Activated naive CD8-positive, alpha-beta T cell (primary cell): Measurements from ENCODE around the gene IL17RA.
A peak's percentile ranks its signal among the peaks of the same experiment; 100 is the strongest.

Experiments used
- H3K27ac Mint-ChIP-seq: one replicate; pipeline ENCODE4 v1.8.0; 2021; ENCODE audit warnings: mixed read lengths
- H3K27me3 Mint-ChIP-seq: one replicate; pipeline ENCODE4 v1.8.0; 2021; ENCODE audit warnings: mixed read lengths
- H3K36me3 Mint-ChIP-seq: one replicate; pipeline ENCODE4 v1.8.0; 2021; ENCODE audit warnings: mixed read lengths
- H3K4me1 Mint-ChIP-seq: one replicate; pipeline ENCODE4 v1.8.0; 2021; ENCODE audit warnings: low read depth, mixed read lengths
- H3K4me3 Mint-ChIP-seq: one replicate; pipeline ENCODE4 v1.8.0; 2021; ENCODE audit warnings: mild to moderate bottlenecking, mixed read lengths
- H3K9me3 Mint-ChIP-seq: one replicate; pipeline ENCODE4 v1.8.0; 2021; ENCODE audit warnings: low read depth, mixed read lengths

Gene IL17RA

GRCh38 chr22:17065433-17065832 lies 19.4 kb upstream of the IL17RA start:
- peaks cover 9% of the 10 kb centered on the region for H3K4me1 Mint-ChIP-seq
- no peak overlapping the region for H3K4me3 Mint-ChIP-seq
- H3K27ac Mint-ChIP-seq = no peak overlapping the region
- no peaks in the 10 kb centered on the region for H3K9me3 Mint-ChIP-seq
- H3K27me3 Mint-ChIP-seq = no peaks in the 10 kb centered on the region
- no peaks in the 10 kb centered on the region for H3K36me3 Mint-ChIP-seq

GRCh38 chr22:17072877-17073276 lies 11.9 kb upstream of the IL17RA start:
- no peak overlapping the region for H3K27ac Mint-ChIP-seq
- H3K36me3 Mint-ChIP-seq = no peaks in the 10 kb centered on the region
- H3K27me3 Mint-ChIP-seq = no peaks in the 10 kb centered on the region
- H3K4me1 Mint-ChIP-seq = peaks cover 19% of the 10 kb centered on the region
- H3K9me3 Mint-ChIP-seq = no peaks in the 10 kb centered on the region
- H3K4me3 Mint-ChIP-seq = no peak overlapping the region

DNA sequence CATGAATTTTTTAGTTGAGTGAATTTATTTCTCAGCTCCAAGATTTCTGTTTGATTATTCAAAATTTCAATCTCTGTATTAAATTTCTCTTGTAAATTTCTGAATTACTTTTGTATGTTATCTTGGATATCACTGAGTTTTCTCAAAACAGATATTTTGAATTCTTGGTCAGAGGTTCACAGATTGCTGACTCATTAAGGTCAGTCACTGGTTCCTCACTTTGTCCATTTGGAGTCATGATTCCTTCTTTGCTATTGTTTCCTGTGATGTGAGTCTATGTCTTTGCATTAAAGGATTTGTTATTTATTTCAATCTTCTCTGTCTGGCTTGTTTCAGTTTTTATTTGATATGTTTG lies 10.2 kb upstream of the IL17RA start:
- H3K4me1 Mint-ChIP-seq = peaks cover 19% of the 10 kb centered on the region
- H3K36me3 Mint-ChIP-seq = no peaks in the 10 kb centered on the region
- H3K4me3 Mint-ChIP-seq = no peak overlapping the region
- no peak overlapping the region for H3K27ac Mint-ChIP-seq
- H3K9me3 Mint-ChIP-seq = no peaks in the 10 kb centered on the region
- H3K27me3 Mint-ChIP-seq = no peaks in the 10 kb centered on the region

DNA sequence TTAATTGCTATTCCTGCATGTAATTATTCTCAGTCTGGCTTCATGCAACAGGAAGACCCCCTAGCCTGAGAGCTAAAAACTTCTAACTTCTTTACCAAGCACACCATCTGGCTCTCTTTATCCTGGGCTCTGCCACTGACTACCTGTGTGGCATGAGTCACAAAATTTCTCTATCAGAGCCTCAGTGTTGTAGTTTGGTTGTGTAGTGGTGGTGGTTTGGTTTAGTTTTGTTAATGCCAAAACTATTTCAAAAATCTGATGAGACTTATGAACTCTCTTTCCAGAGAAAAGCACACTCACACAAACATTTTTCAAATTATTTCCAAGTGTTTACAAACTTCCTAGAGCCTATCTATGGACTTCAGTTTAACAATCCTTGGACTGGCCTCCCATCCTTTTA lies 7.5 kb upstream of the IL17RA start:
- H3K27me3 Mint-ChIP-seq = no peaks in the 10 kb centered on the region
- H3K27ac Mint-ChIP-seq = no peak overlapping the region

DNA sequence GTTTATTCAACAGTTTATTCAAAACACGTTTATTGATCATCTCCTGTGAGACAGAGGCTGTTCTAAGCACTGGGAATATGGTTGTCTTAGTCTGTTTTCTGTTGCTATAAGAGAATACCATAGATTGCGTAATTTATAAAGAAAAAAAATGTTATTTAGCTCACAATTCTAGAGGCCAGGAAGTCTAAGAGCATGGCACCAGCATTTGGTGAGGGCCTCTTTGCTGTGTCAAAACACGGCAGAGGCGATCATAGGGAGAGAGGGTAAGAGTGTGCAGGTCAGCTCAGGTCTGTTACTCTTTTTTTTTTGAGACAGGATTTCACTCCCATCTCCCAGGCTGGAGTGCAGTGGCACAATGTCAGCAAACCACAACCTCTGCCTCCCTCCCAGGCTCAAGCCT lies 5.2 kb upstream of the IL17RA start:
- H3K4me3 Mint-ChIP-seq = no peak overlapping the region
- H3K27me3 Mint-ChIP-seq = no peaks in the 10 kb centered on the region
- H3K4me1 Mint-ChIP-seq = peaks cover 21% of the 10 kb centered on the region
- no peak overlapping the region for H3K27ac Mint-ChIP-seq
- no peaks in the 10 kb centered on the region for H3K9me3 Mint-ChIP-seq
- no peaks in the 10 kb centered on the region for H3K36me3 Mint-ChIP-seq

More for the DNA sequence above, 7.5 kb upstream of the IL17RA start:
- Mint-ChIP-seq H3K4me3 (no peak overlapping the region), H3K4me1 (peaks cover 19% of the 10 kb centered on the region), H3K36me3 (no peaks in the 10 kb centered on the region), H3K9me3 (no peaks in the 10 kb centered on the region)

- Mint-ChIP-seq H3K36me3 (no peaks in the 10 kb centered on the region), H3K27me3 (no peaks in the 10 kb centered on the region), H3K9me3 (no peaks in the 10 kb centered on the region), H3K4me1 (peaks cover 28% of the 10 kb centered on the region), H3K4me3 (peak overlapping the region; percentile 87), H3K27ac (peak overlapping the region; percentile 35)
These were observed 1.5 kb upstream of the IL17RA start for GRCh38 chr22:17083255-17083654.

- Mint-ChIP-seq H3K27me3 (no peaks in the 10 kb centered on the region), H3K4me1 (peaks cover 31% of the 10 kb centered on the region), H3K9me3 (no peaks in the 10 kb centered on the region), H3K27ac (peak overlapping the region; percentile 81), H3K4me3 (peak overlapping the region; percentile 87), H3K36me3 (no peaks in the 10 kb centered on the region)
These were observed 874 bp upstream of the IL17RA start for GRCh38 chr22:17083811-17084441.

DNA sequence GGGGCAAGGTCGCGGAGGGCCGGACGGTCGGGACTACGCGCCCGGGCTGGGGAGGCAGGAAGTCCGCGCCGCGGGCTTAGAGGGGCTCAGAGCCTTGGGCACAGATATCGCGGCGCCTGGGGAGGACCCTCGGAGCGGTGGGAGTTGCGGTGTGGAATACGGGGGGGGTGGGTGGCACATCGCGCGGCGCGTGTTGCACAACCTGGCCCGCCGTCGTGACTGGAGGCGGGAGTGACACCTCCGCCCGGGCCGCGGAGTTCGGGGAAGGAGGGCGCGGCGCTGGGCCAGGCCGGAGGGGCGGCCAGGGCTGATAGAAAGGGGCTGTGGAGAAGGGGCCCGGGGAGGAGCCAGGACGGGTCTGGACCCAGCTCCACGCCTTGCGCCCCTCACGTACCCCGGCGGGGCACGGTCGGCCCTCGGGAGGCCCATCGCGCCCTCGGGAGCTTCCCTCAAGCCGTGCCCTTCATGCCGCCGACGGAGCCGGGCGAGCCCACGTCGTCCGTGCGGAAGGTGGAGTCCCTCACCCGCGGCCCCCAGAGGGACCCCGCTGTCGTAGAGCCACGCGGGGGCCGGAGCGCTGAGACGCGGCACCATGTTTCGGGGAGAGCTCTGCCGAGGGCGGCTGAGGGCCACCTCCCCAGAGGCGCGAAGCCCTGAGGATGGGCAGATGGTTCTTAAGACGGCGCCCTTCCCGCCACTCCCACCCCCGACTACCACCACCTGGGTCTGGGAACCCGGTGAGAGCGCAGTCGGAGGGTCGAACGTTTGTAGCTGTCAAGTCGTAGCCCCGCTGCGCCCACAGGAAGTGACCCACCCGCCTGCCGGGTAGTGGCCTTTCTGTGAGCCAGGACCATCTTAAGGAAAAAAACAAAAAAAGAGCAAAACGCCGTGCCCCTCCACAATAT lies 729 bp downstream of the IL17RA start:
- peak overlapping the region; percentile 91 for H3K27ac Mint-ChIP-seq
- no peaks in the 10 kb centered on the region for H3K36me3 Mint-ChIP-seq
- peak overlapping the region; percentile 93 for H3K4me3 Mint-ChIP-seq
- H3K4me1 Mint-ChIP-seq = peaks cover 43% of the 10 kb centered on the region
- H3K9me3 Mint-ChIP-seq = no peaks in the 10 kb centered on the region
- H3K27me3 Mint-ChIP-seq = no peaks in the 10 kb centered on the region

DNA sequence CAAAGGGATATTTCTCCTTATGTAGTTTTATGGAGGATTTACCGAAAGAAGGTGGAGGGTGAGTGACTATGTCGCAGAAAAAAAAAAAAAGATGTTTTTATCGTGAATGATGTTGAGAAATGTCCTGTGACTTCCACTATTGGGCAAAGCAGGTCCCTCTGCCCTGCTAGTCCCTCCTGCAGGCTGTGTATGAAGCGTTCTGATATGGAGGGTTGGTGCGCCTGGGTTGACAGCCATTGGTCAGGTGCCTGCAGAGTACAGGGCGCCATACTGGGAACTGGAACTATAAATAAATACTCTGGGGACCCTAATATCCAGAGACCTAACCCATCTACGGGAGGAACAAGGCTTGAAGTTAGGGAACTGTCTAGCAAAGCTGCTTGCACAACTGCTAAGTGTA lies 1.5 kb downstream of the IL17RA start:
- Mint-ChIP-seq H3K27me3 (no peaks in the 10 kb centered on the region), H3K4me1 (peaks cover 51% of the 10 kb centered on the region), H3K27ac (peak overlapping the region; percentile 91), H3K4me3 (peak overlapping the region; percentile 93), H3K36me3 (no peaks in the 10 kb centered on the region), H3K9me3 (no peaks in the 10 kb centered on the region)

GRCh38 chr22:17086788-17087497 lies 2.1 kb downstream of the IL17RA start:
- Mint-ChIP-seq H3K9me3 (no peaks in the 10 kb centered on the region), H3K4me1 (peaks cover 56% of the 10 kb centered on the region), H3K27me3 (no peaks in the 10 kb centered on the region), H3K4me3 (peak overlapping the region; percentile 93), H3K27ac (peak overlapping the region; percentile 84), H3K36me3 (no peaks in the 10 kb centered on the region)

- peaks cover 63% of the 10 kb centered on the region for H3K4me1 Mint-ChIP-seq
- H3K36me3 Mint-ChIP-seq = no peaks in the 10 kb centered on the region
- H3K9me3 Mint-ChIP-seq = no peaks in the 10 kb centered on the region
- no peaks in the 10 kb centered on the region for H3K27me3 Mint-ChIP-seq
- peak overlapping the region; percentile 93 for H3K4me3 Mint-ChIP-seq
- H3K27ac Mint-ChIP-seq = peak overlapping the region; percentile 84
These were observed 2.8 kb downstream of the IL17RA start for GRCh38 chr22:17087498-17088131.

DNA sequence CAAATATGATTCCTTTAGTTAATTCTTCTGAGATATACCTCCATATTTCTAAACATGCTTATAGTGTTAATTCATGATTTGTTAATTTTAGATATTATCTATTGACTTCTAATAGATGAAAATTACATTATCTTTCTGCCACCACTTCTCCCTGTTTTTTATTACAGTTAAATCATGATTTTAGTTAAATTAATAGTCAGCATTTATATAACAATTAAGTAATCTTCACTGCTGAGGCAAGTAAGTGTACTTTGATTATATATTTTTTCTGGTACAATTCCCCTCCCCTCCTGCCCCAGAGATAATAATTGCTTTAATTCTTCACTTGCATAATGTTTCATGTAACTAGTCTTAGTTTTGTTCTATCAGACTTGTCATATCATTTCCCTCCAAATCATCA lies 5.8 kb downstream of the IL17RA start:
- Mint-ChIP-seq H3K27me3 (no peaks in the 10 kb centered on the region), H3K4me3 (no peak overlapping the region), H3K4me1 (peaks cover 85% of the 10 kb centered on the region), H3K27ac (peak overlapping the region; percentile 6), H3K9me3 (no peaks in the 10 kb centered on the region), H3K36me3 (peaks cover 4% of the 10 kb centered on the region)

DNA sequence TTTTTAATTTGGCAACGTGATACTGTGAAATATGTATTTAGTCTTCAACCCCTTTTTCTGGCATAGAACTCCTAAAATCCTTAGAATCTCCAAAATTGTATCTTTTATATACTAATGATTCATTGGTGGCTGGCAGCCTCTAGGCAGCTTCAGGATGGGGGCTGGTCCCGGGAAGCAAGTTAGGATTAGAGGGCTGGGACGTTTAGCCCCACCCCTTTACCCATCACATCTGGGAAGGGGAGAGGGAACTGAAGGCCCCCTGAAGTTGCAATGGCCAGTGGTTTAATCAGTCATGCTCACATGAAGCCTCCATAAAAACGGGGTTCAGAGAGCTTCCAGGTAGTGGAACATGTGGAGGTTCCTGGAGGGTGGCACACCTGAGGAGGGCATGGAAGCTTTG lies 7.1 kb downstream of the IL17RA start:
- Mint-ChIP-seq H3K36me3 (peaks cover 4% of the 10 kb centered on the region), H3K27me3 (no peaks in the 10 kb centered on the region), H3K9me3 (no peaks in the 10 kb centered on the region), H3K27ac (peak overlapping the region; percentile 79), H3K4me1 (peaks cover 86% of the 10 kb centered on the region), H3K4me3 (peak overlapping the region; percentile 38)

GRCh38 chr22:17093081-17093480 lies 8.3 kb downstream of the IL17RA start:
- peak overlapping the region; percentile 79 for H3K27ac Mint-ChIP-seq
- no peaks in the 10 kb centered on the region for H3K9me3 Mint-ChIP-seq
- H3K4me1 Mint-ChIP-seq = peaks cover 86% of the 10 kb centered on the region
- peaks cover 4% of the 10 kb centered on the region for H3K36me3 Mint-ChIP-seq
- no peak overlapping the region for H3K4me3 Mint-ChIP-seq
- H3K27me3 Mint-ChIP-seq = no peaks in the 10 kb centered on the region

- Mint-ChIP-seq H3K4me3 (no peak overlapping the region), H3K27ac (peak overlapping the region; percentile 17), H3K9me3 (no peaks in the 10 kb centered on the region), H3K4me1 (peaks cover 90% of the 10 kb centered on the region), H3K27me3 (no peaks in the 10 kb centered on the region), H3K36me3 (peaks cover 8% of the 10 kb centered on the region)
These were observed 10.7 kb downstream of the IL17RA start for GRCh38 chr22:17095538-17095937.
